Natural killer cell (primary cell): Measurements from ENCODE around the gene UBAC2. TPM values are rescaled to one million over a fixed set of nuclear protein-coding genes. Genes with fewer than 3 reads are reported as not detected.

Source experiments
- ATAC-seq, 3 donors: fragments of 150-1000 bp in 2 of 3; fragments of 200-7000 bp in 1 of 3; cut with Tn5 transposase; 1 replicate in 1 of 3; 2 replicates in 2 of 3; pipeline ENCODE4 v1.10.0; 2021; ENCODE audit warnings: mild to moderate bottlenecking in 2 of 3, moderate library complexity in 2 of 3
- DNase-seq, 2 donors: peaks; one replicate each; pipeline versions ENCODE4 v3.0.0 to v3.0.0-alpha.2; 2013 to 2021; ENCODE audit warnings: mixed read lengths in 1 of 2
- H3K27ac ChIP-seq: one replicate; pipeline ENCODE4 v1.5.1; 2013; ENCODE audit warnings: mild to moderate bottlenecking, low read length
- H3K27me3 ChIP-seq: one replicate; pipeline ENCODE4 v1.6.1; 2013; ENCODE audit warnings: low read length; ENCODE audit not compliant: control insufficient read depth, insufficient read depth
- H3K36me3 ChIP-seq: one replicate; pipeline ENCODE4 v1.6.1; 2013; ENCODE audit warnings: low read length; ENCODE audit not compliant: control insufficient read depth, insufficient read depth
- H3K4me1 ChIP-seq: one replicate; pipeline ENCODE4 v1.6.1; 2013; ENCODE audit warnings: low read length; ENCODE audit not compliant: control insufficient read depth, insufficient read depth
- H3K4me3 ChIP-seq: one replicate; pipeline ENCODE4 v1.5.1; 2013; ENCODE audit warnings: low read length
- H3K9me3 ChIP-seq: one replicate; pipeline ENCODE4 v1.6.1; 2013; ENCODE audit warnings: low read length; ENCODE audit not compliant: control insufficient read depth, insufficient read depth
- H3K27ac Mint-ChIP-seq, 2 donors: one replicate each; pipeline ENCODE4 v1.8.0; 2022; ENCODE audit warnings: mild to moderate bottlenecking in 2 of 2, mixed read lengths in 2 of 2, moderate library complexity in 1 of 2
- H3K27me3 Mint-ChIP-seq, 2 donors: one replicate each; pipeline ENCODE4 v1.8.0; 2022; ENCODE audit warnings: low read depth in 2 of 2, mixed read lengths in 2 of 2
- H3K36me3 Mint-ChIP-seq: one replicate; pipeline ENCODE4 v1.8.0; 2022; ENCODE audit warnings: mixed read lengths
- H3K4me1 Mint-ChIP-seq, 2 donors: one replicate each; pipeline ENCODE4 v1.8.0; 2022; ENCODE audit warnings: mixed read lengths in 2 of 2
- H3K4me3 Mint-ChIP-seq: one replicate; pipeline ENCODE4 v1.8.0; 2022; ENCODE audit warnings: mild to moderate bottlenecking, moderate library complexity, mixed read lengths
- H3K9me3 Mint-ChIP-seq, 2 donors: one replicate each; pipeline ENCODE4 v1.8.0; 2022; ENCODE audit warnings: mixed read lengths in 2 of 2
- CTCF ChIP-seq: fragments of 200-600 bp; IDR thresholded peaks from one replicate; pipeline ENCODE4 v1.8.0; 2022; ENCODE audit warnings: antibody characterized with exemption
- WGBS: methylation state at CpG from one replicate; pipeline ENCODE4 v1.1.7; 2013; ENCODE audit warnings: missing lambda C conversion rate; ENCODE audit not compliant: insufficient coverage; 5-methylcytosine and 5-hydroxymethylcytosine counted together
- intact Hi-C: fragments of 100-400 bp; cut with micrococcal nuclease; formaldehyde crosslinking; loops from one replicate; pipeline ENCODE4 v1.14.2; 2022
- total RNA-seq, 4 donors: library from RNA; stranded (reverse); fragments of 120-200 nt in 1 of 4; gene quantifications; one replicate each; pipeline versions ENCODE4 v1.2.3 to v1.2.4, GENCODE V29; 2013 to 2022

UBAC2 gene
- total RNA-seq, 3 donors from 2014 or later (not counting 1 experiment from before 2014, with no cell fraction given), result 50.6 to 59.1 (median 56.4) TPM

- Mint-ChIP-seq H3K9me3 (no peaks in the 10 kb centered on the region), H3K36me3 (no peaks in the 10 kb centered on the region), H3K4me3 (peak overlapping the region; percentile 68), H3K27ac (peak overlapping the region; percentile 81 to 89), H3K4me1 (peaks cover 84% of the 10 kb centered on the region in 2 donors), H3K27me3 (no peaks in the 10 kb centered on the region)
- H3K36me3 ChIP-seq, result no peaks in the 10 kb centered on the region
- ATAC-seq, result peak in 2 of 3 donors; percentile 23 to 32
- no peak for TF ChIP-seq CTCF
- no peaks in the 10 kb centered on the region for H3K27me3 ChIP-seq
- 11% methylated on average over 3 of the region's 6 CpGs for WGBS
- no peak overlapping the region for H3K4me3 ChIP-seq
- intact Hi-C loops, result no loop called here
- peak in 1 of 2 donors; percentile 77 for DNase-seq
- no peaks in the 10 kb centered on the region for H3K9me3 ChIP-seq
- H3K27ac ChIP-seq, result peak overlapping the region; percentile 74
- peaks cover 59% of the 10 kb centered on the region for H3K4me1 ChIP-seq
These were observed 19.7 kb downstream of the UBAC2 start for GRCh38 chr13:99220199-99220935.

- Mint-ChIP-seq H3K27me3 (no peaks in the 10 kb centered on the region), H3K36me3 (no peaks in the 10 kb centered on the region), H3K9me3 (no peaks in the 10 kb centered on the region), H3K27ac (peak overlapping the region; percentile 81 to 89), H3K4me3 (peak overlapping the region; percentile 60), H3K4me1 (peaks cover 93% of the 10 kb centered on the region in 2 donors)
- no peaks in the 10 kb centered on the region for H3K9me3 ChIP-seq
- peak overlapping the region; percentile 57 for H3K27ac ChIP-seq
- 76% methylated on average over 6 of the region's 8 CpGs for WGBS
- peaks cover 57% of the 10 kb centered on the region for H3K4me1 ChIP-seq
- ATAC-seq, result no peak
- peak in 1 of 2 donors; percentile 22 for DNase-seq
- H3K4me3 ChIP-seq, result no peak overlapping the region
- TF ChIP-seq CTCF, result no peak
- no peaks in the 10 kb centered on the region for H3K27me3 ChIP-seq
- H3K36me3 ChIP-seq, result peaks cover 5% of the 10 kb centered on the region
- intact Hi-C loops, result no loop called here
These were observed 21.0 kb downstream of the UBAC2 start for GRCh38 chr13:99221567-99222239.

GRCh38 chr13:99223587-99223986, 22.9 kb downstream of the UBAC2 start:
- ATAC-seq, result peak in 1 of 3 donors; percentile 16
- Mint-ChIP-seq H3K27me3 (no peaks in the 10 kb centered on the region), H3K9me3 (no peaks in the 10 kb centered on the region), H3K36me3 (no peaks in the 10 kb centered on the region), H3K4me1 (peaks cover 87 to 89% of the 10 kb centered on the region in 2 donors), H3K27ac (peak overlapping the region; percentile 56 to 89), H3K4me3 (peak overlapping the region; percentile 79)
- Histone ChIP-seq H3K27ac (peak overlapping the region; percentile 76), H3K36me3 (peaks cover 5% of the 10 kb centered on the region), H3K4me3 (no peak overlapping the region), H3K4me1 (peaks cover 55% of the 10 kb centered on the region), H3K27me3 (no peaks in the 10 kb centered on the region), H3K9me3 (no peaks in the 10 kb centered on the region)
- no peak for TF ChIP-seq CTCF
- intact Hi-C loops, result no loop called here
- peak in 1 of 2 donors; percentile 52 for DNase-seq
- WGBS, result 0% methylated on average over 1 of the region's 1 CpG
